ENCODE measurements around the gene NRARP. TPM values are rescaled to one million over a fixed set of nuclear protein-coding genes. Genes with fewer than 3 reads are reported as not detected.

Gene NRARP
- 7.0 and 7.7 TPM in 2 replicates for total RNA-seq (2013; cell fraction: nucleolus; rRNA removed)
- total RNA-seq (2014; rRNA removed) (2.7 and 3.7 TPM in 2 replicates), total RNA-seq (2014; rRNA removed; fragmentation: Illumina TruSeq; extraction: Trizol) (0.64 and 0.67 TPM in 2 replicates), total RNA-seq (2021) (8.4 and 9.2 TPM in 2 replicates), polyA plus RNA-seq (2011; rRNA removed) (1.6 and 2.6 TPM in 2 replicates), polyA plus RNA-seq (2014; fragmentation: Illumina TruSeq; extraction: Trizol) (1.4 and 1.8 TPM in 2 replicates), polyA plus RNA-seq (2014; fragmentation: Nextera tagmentation; extraction: Ambion mirVana) (not detected), polyA plus RNA-seq (2014; rRNA removed) (5.5 and 7.2 TPM in 2 replicates), polyA plus RNA-seq (2016; fragmentation: Nextera tagmentation; extraction: Ambion mirVana) (under 1 TPM; 0.06 to 0.15 TPM), polyA minus RNA-seq (2011; rRNA and poly(A)+ RNA removed) (0.51 and 0.93 TPM in 2 replicates), Bru-seq, nascent RNA (percentile 47 among the genes with signal in this experiment), BruChase-seq, experiment 1, labeled RNA remaining after a 6-hour chase (percentile 49 among the genes with signal in this experiment), BruChase-seq, experiment 2, labeled RNA remaining after a 2-hour chase (percentile 50 among the genes with signal in this experiment)
- polyA plus RNA-seq (2011; ENCODE audit: low read depth), result 0.56 TPM
- 3.3 TPM in 2 replicates for polyA plus RNA-seq (2011; cell fraction: cytosol; rRNA removed)
- 5.8 and 5.9 TPM in 2 replicates for polyA plus RNA-seq (2011; cell fraction: nucleus; rRNA removed)
- 2.4 and 2.8 TPM in 2 replicates for polyA plus RNA-seq (2012)
- 1.3 and 2.0 TPM in 2 replicates for polyA minus RNA-seq (2011; cell fraction: cytosol; rRNA and poly(A)+ RNA removed)
- polyA minus RNA-seq (2011; cell fraction: nucleus; rRNA and poly(A)+ RNA removed), result 4.2 and 6.9 TPM in 2 replicates
- long read RNA-seq, experiment 1, result 0 reads
- long read RNA-seq, experiment 2, result 0 reads

- FAIRE-seq (no peak), ATAC-seq (peak; percentile 71), DNase-seq (ENCODE audit: low read depth, low spot score) (no peak)
- ChIA-PET CTCF (interaction anchor here (0.9 to 2.2 kb wide), 11 partner anchors 8 to 338 kb away, joined by 3 to 17 read pairs (median 5); partner anchors contain the start of genes EXD3, NOXA1, NSMF and TOR4A), SMC1A (ENCODE audit: uncharacterized antibody, unreplicated experiment) (interaction anchor here (1.0 to 1.5 kb wide), 6 partner anchors 14 to 141 kb away, joined by 3 to 8 read pairs (median 4); no protein-coding TSS in a partner anchor), RAD21 (ENCODE audit: unreplicated experiment) (interaction anchor here (0.7 to 2.1 kb wide), 10 partner anchors 15 to 233 kb away, joined by 3 to 20 read pairs (median 4); partner anchors contain the start of gene TUBB4B), POLR2A (interaction anchor here (0.6 to 2.2 kb wide), 12 partner anchors 14 to 303 kb away, joined by 3 to 19 read pairs (median 4); partner anchors contain the start of genes ARRDC1, EXD3, NOXA1 and TUBB4B)
- WGBS (ENCODE audit: insufficient coverage, insufficient replicate concordance, low lambda C conversion rate, missing lambda C conversion rate), result 0% methylated on average over 12 of the region's 60 CpGs
- Histone ChIP-seq H3K9ac (ENCODE audit: control insufficient read depth, insufficient read depth, low read length) (peak within 1 kb of the TSS; percentile 60), H3K4me2 (ENCODE audit: control insufficient read depth, insufficient read depth) (peak within 1 kb of the TSS; percentile 77), H3K4me1 (ENCODE audit: control insufficient read depth, insufficient read depth, low read length) (peaks cover 35% of the 10 kb centered on the region), H3K36me3 (ENCODE audit: control insufficient read depth in 2 of 2, insufficient read depth in 2 of 2, low read length in 1 of 2) (no peaks in the 10 kb centered on the region), H2AFZ (ENCODE audit: control insufficient read depth, low read depth, low read length) (peak within 1 kb of the TSS; percentile 65), H3K79me2 (ENCODE audit: control insufficient read depth, insufficient read depth, low read length) (no peaks in the 10 kb centered on the region; the same call in 1 of the 2 replicates), H3K4me3 (peak within 1 kb of the TSS; percentile 70), H3K27me3 (replicated peaks in 1 of 2; ENCODE audit: control insufficient read depth in 2 of 2, insufficient read depth in 2 of 2, low read length in 1 of 2) (no peaks in the 10 kb centered on the region; a peak in 1 of 4 replicates), H3K9me3 (replicated peaks; ENCODE audit: control insufficient read depth, insufficient read depth, low read length) (no peaks in the 10 kb centered on the region), H4K20me1 (ENCODE audit: control insufficient read depth, insufficient read depth) (no peaks in the 10 kb centered on the region), H3K27ac (ENCODE audit: control insufficient read depth, insufficient read depth) (no peak within 1 kb of the TSS)
- in situ Hi-C loops (cut with MboI), result no loop called here
- BruUV-seq (replicated peaks), result no TSS peak
- intact Hi-C loops (cut with micrococcal nuclease; ENCODE audit: unreplicated experiment), result loop anchor here (2.0 to 5.0 kb wide), 2 partner anchors 105 to 120 kb away; partner anchors contain the start of genes EXD3 and NOXA1
- no peak for TF ChIP-seq HSF1 (IDR thresholded peaks at IDR 0.05; ENCODE audit: low read depth, low read length)
- peak; percentile 49; the same call in 1 of the 2 replicates for TF ChIP-seq RFX5 (IDR thresholded peaks at IDR 0.05; ENCODE audit: low read depth, low read length)
- no peak for TF ChIP-seq IKZF1 (conservative IDR thresholded peaks at IDR 0.05)
- TF ChIP-seq RCOR1 (conservative IDR thresholded peaks at IDR 0.05; ENCODE audit: low read depth, low read length), result no peak
- no peak for TF ChIP-seq NFYA (IDR thresholded peaks at IDR 0.05; ENCODE audit: borderline replicate concordance, low read depth, low read length)
- no peak for TF ChIP-seq REST (IDR thresholded peaks at IDR 0.05; ENCODE audit: low read depth, low read length)
- no peak for TF ChIP-seq SMC3 (IDR thresholded peaks at IDR 0.05; ENCODE audit: borderline replicate concordance, low read length)
- TF ChIP-seq CREM (IDR thresholded peaks at IDR 0.05; ENCODE audit: low read depth), result 0 out of 2 replicates have a peak, but pooled peaks have one; percentile 12
- TF ChIP-seq POLR2A (IDR thresholded peaks at IDR 0.05; ENCODE audit: low read depth, low read length), result peak; percentile 89
- TF ChIP-seq USF2 (IDR thresholded peaks at IDR 0.05; ENCODE audit: borderline replicate concordance, low read depth, low read length), result no peak
- TF ChIP-seq SREBF1 (IDR thresholded peaks at IDR 0.05; ENCODE audit: low read length), result no peak
- no peak for TF ChIP-seq SUZ12 (IDR thresholded peaks at IDR 0.05; ENCODE audit: unreplicated experiment)
- TF ChIP-seq KDM1A (IDR thresholded peaks at IDR 0.05; ENCODE audit: borderline replicate concordance), result no peak
These were observed at the start of gene NRARP for GRCh38 chr9:137302118-137302448. Gene NRARP, minus strand, starts transcription at chr9:137302271. Its CDS starts 343 bp downstream, at chr9:137301928.

All from GM12878 (cell line).